Measurements from ENCODE around the gene CDH12.

Gene CDH12

GRCh38 chr5:21919414-21920022 is 933.6 kb downstream of the CDH12 start:
- DNase-seq, result peak in 1 of 2 experiments; percentile 43

GRCh38 chr5:21918451-21918850 is 934.7 kb downstream of the CDH12 start:
- DNase-seq, result no peak

- DNase-seq, result no peak
Observed at GRCh38 chr5:21910731-21911130, 942.4 kb downstream of the CDH12 start.

- DNase-seq, result no peak
Observed at GRCh38 chr5:21895766-21896350, 957.3 kb downstream of the CDH12 start.

- DNase-seq, result no peak
Observed at GRCh38 chr5:21893161-21893560, 960.0 kb downstream of the CDH12 start.

- no peak for DNase-seq
Observed at GRCh38 chr5:21889581-21889980, 963.6 kb downstream of the CDH12 start.

- no peak for DNase-seq
Observed at GRCh38 chr5:21882074-21882745, 970.9 kb downstream of the CDH12 start.

GRCh38 chr5:21880164-21880563 is 973.0 kb downstream of the CDH12 start:
- no peak for DNase-seq

GRCh38 chr5:21862986-21863385 is 990.2 kb downstream of the CDH12 start:
- DNase-seq, result no peak

GRCh38 chr5:21858441-21858840 is 994.7 kb downstream of the CDH12 start:
- no peak for DNase-seq

GRCh38 chr5:21856987-21857386 is 996.2 kb downstream of the CDH12 start:
- DNase-seq, result no peak

- no peak for DNase-seq
Observed at GRCh38 chr5:21847300-21847699, 1005.8 kb downstream of the CDH12 start.

- DNase-seq, result no peak
Observed at GRCh38 chr5:21844960-21845359, 1008.2 kb downstream of the CDH12 start.

- DNase-seq, result no peak
Observed at GRCh38 chr5:21834863-21835262, 1018.3 kb downstream of the CDH12 start.

- DNase-seq, result no peak
Observed at GRCh38 chr5:21831145-21831787, 1021.9 kb downstream of the CDH12 start.

- no peak for DNase-seq
Observed at GRCh38 chr5:21826884-21827283, 1026.3 kb downstream of the CDH12 start.

GRCh38 chr5:21823588-21823987 is 1029.6 kb downstream of the CDH12 start:
- DNase-seq, result no peak

GRCh38 chr5:21823076-21823574 is 1030.0 kb downstream of the CDH12 start:
- no peak for DNase-seq

GRCh38 chr5:21820527-21820926 is 1032.6 kb downstream of the CDH12 start:
- no peak for DNase-seq

- DNase-seq, result no peak
Observed at GRCh38 chr5:21818370-21818720, 1034.8 kb downstream of the CDH12 start.

- no peak for DNase-seq
Observed at GRCh38 chr5:21817668-21818369, 1035.3 kb downstream of the CDH12 start.

GRCh38 chr5:21810737-21811316 is 1042.3 kb downstream of the CDH12 start:
- peak in 1 of 2 experiments; percentile 15 for DNase-seq

- DNase-seq, result no peak
Observed at GRCh38 chr5:21809611-21810010, 1043.5 kb downstream of the CDH12 start.

Data from NCI-H1930 (cell line).